ENCODE data around the gene FN3K. TPM values are rescaled to one million over a fixed set of nuclear protein-coding genes. Genes with fewer than 3 reads are reported as not detected.

The FN3K gene
- total and polyA plus RNA-seq, 2 of the 13 experiments (the other 11 are each of a cell fraction or from before 2014, with no cell fraction given), result 3.5 to 12.2 TPM

GRCh38 chr17:82737967-82738877 lies 2.8 kb downstream of the FN3K start (continued):
- peak; percentile 99 for TF ChIP-seq ZNF543 (CRISPR knock-in tag; IDR thresholded peaks at IDR 0.05)
- TF ChIP-seq ZNF557 (CRISPR knock-in tag; IDR thresholded peaks at IDR 0.05), result peak; percentile 99
- TF ChIP-seq RBM39 (IDR thresholded peaks at IDR 0.05; ENCODE audit: low read depth, low read length, poor library complexity, severe bottlenecking), result peak; percentile 96
- TF ChIP-seq ZFYVE20 (CRISPR knock-in tag; IDR thresholded peaks at IDR 0.05; ENCODE audit: borderline replicate concordance, low read depth), result 0 out of 2 replicates have a peak, but pooled peaks have one; percentile 59
- TF ChIP-seq ZNF34 (CRISPR knock-in tag; IDR thresholded peaks at IDR 0.05; ENCODE audit: borderline replicate concordance), result peak; percentile 100
- TF ChIP-seq IKZF1 (IDR thresholded peaks at IDR 0.05), result no peak
- peak; percentile 99 for TF ChIP-seq ARNTL (CRISPR knock-in tag; IDR thresholded peaks at IDR 0.05)
- TF ChIP-seq NFRKB (IDR thresholded peaks at IDR 0.05), result no peak
- peak; percentile 97 for TF ChIP-seq MED1 (CRISPR knock-in tag; IDR thresholded peaks at IDR 0.05)
- TF ChIP-seq ZNF710 (CRISPR knock-in tag; IDR thresholded peaks at IDR 0.05; ENCODE audit: borderline replicate concordance), result peak; percentile 72; the same call in 1 of the 2 replicates
- TF ChIP-seq SETDB1 (CRISPR knock-in tag; IDR thresholded peaks at IDR 0.05; ENCODE audit: borderline replicate concordance), result peak; percentile 43; the same call in 1 of the 2 replicates
- peak; percentile 96 for TF ChIP-seq ZBTB7A (CRISPR knock-in tag; IDR thresholded peaks at IDR 0.05)
- peak; percentile 100 for TF ChIP-seq HDAC1 (CRISPR knock-in tag; IDR thresholded peaks at IDR 0.05)
- TF ChIP-seq ESRRA (CRISPR knock-in tag; IDR thresholded peaks at IDR 0.05; ENCODE audit: low read depth), result peak; percentile 96
- no peak for TF ChIP-seq NFIC (IDR thresholded peaks at IDR 0.05; ENCODE audit: low read length)
- TF ChIP-seq ZBTB7B (CRISPR knock-in tag; IDR thresholded peaks at IDR 0.05), result peak; percentile 99
- TF ChIP-seq ZNF761 (CRISPR knock-in tag; conservative IDR thresholded peaks at IDR 0.05), result peak; percentile 99
- TF ChIP-seq PATZ1 (CRISPR knock-in tag; IDR thresholded peaks at IDR 0.05), result peak; percentile 100
- TF ChIP-seq GTF3A (CRISPR knock-in tag; conservative IDR thresholded peaks at IDR 0.05), result peak; percentile 99
- peak; percentile 72; the same call in 1 of the 2 replicates for TF ChIP-seq ZNF816 (CRISPR knock-in tag; IDR thresholded peaks at IDR 0.05; ENCODE audit: borderline replicate concordance)
- peak; percentile 70; the same call in 1 of the 2 replicates for TF ChIP-seq PBX3 (CRISPR knock-in tag; IDR thresholded peaks at IDR 0.05; ENCODE audit: borderline replicate concordance)
- peak; percentile 74 for TF ChIP-seq SIX4 (CRISPR knock-in tag; IDR thresholded peaks at IDR 0.05)
- TF ChIP-seq ZBTB2 (CRISPR knock-in tag; IDR thresholded peaks at IDR 0.05; ENCODE audit: low read depth), result peak; percentile 93
